GM12878 (cell line): ENCODE data around the gene UTP14A. TPM values are rescaled to one million over a fixed set of nuclear protein-coding genes. Genes with fewer than 3 reads are reported as not detected.

Experiments
- ATAC-seq: fragments of 200-7000 bp; cut with Tn5 transposase; 3 replicates; pipeline ENCODE4 v1.9.1; 2020; ENCODE audit warnings: mild to moderate bottlenecking, moderate library complexity
- BruUV-seq: library from RNA; stranded (reverse); fragments of 400-500 nt; replicated peaks from 2 replicates; lab custom pipeline; 2021; lab: Mats Ljungman, UMichigan
- CTCF ChIA-PET: fragments of 300-600 bp; sonication (Branson Sonifier 250); formaldehyde crosslinking; extraction: SDS; loops from one replicate; lab custom pipeline; 2021; ENCODE audit warnings: inconsistent platforms; lab: Yijun Ruan, JAX
- POLR2A ChIA-PET: fragments of 350-600 bp; formaldehyde crosslinking; extraction: SDS; loops from one replicate; lab custom pipeline; 2021; ENCODE audit warnings: inconsistent platforms; lab: Charles Lee
- RAD21 ChIA-PET: fragments of 300-600 bp; sonication (Branson Sonifier 250); formaldehyde crosslinking; loops from one replicate; lab custom pipeline; 2023; ENCODE audit warnings: antibody characterized with exemption; ENCODE audit not compliant: unreplicated experiment; lab: Charles Lee
- SMC1A ChIA-PET: fragments of 300-600 bp; sonication (Branson Sonifier 250); formaldehyde crosslinking; loops from one replicate; lab custom pipeline; 2023; ENCODE audit not compliant: unreplicated experiment, uncharacterized antibody; lab: Charles Lee
- DNase-seq: peaks from one replicate; pipeline ENCODE4 v3.0.0-alpha.2; 2011; ENCODE audit warnings: low read depth, low spot score
- FAIRE-seq: peaks from 3 replicates; lab custom pipeline; 2011; peaks lifted over from hg19 to GRCh38; lab: Jason Lieb, UNC
- H2AFZ ChIP-seq: 2 replicates; pipeline ENCODE4 v1.6.0; 2011; ENCODE audit warnings: low read depth, low read length, control low read depth; ENCODE audit not compliant: control insufficient read depth
- H3K27ac ChIP-seq: 2 replicates; pipeline ENCODE4 v1.5.1; 2011; ENCODE audit warnings: control low read depth; ENCODE audit not compliant: control insufficient read depth, insufficient read depth
- H3K27me3 ChIP-seq, 2 experiments: replicated peaks in 1 of 2; 2 replicates each; pipeline versions ENCODE4 v1.6.0 to v1.6.1; 2011; ENCODE audit warnings: low read length in 1 of 2; ENCODE audit not compliant: control insufficient read depth in 2 of 2, insufficient read depth in 2 of 2
- H3K36me3 ChIP-seq, 2 experiments: 2 replicates each; pipeline ENCODE4 v1.5.1; 2011; ENCODE audit warnings: low read length in 1 of 2; ENCODE audit not compliant: control insufficient read depth in 2 of 2, insufficient read depth in 2 of 2
- H3K4me1 ChIP-seq: 2 replicates; pipeline ENCODE4 v1.6.1; 2011; ENCODE audit warnings: mild to moderate bottlenecking, low read length, moderate library complexity, mixed read lengths; ENCODE audit not compliant: control insufficient read depth, insufficient read depth
- H3K4me2 ChIP-seq: 2 replicates; pipeline ENCODE4 v1.6.0; 2011; ENCODE audit warnings: control low read depth; ENCODE audit not compliant: control insufficient read depth, insufficient read depth
- H3K4me3 ChIP-seq: fragments of 200-600 bp; sonication (generic); 2 replicates; pipeline ENCODE4 v1.5.1; 2016
- H3K79me2 ChIP-seq: 2 replicates; pipeline ENCODE4 v1.6.0; 2011; ENCODE audit warnings: low read length; ENCODE audit not compliant: control insufficient read depth, insufficient read depth
- H3K9ac ChIP-seq: 2 replicates; pipeline ENCODE4 v1.8.0; 2011; ENCODE audit warnings: low read length, control low read depth, mixed read lengths; ENCODE audit not compliant: control insufficient read depth, insufficient read depth
- H3K9me3 ChIP-seq: replicated peaks from 3 replicates; pipeline ENCODE4 v1.5.1; 2011; ENCODE audit warnings: mild to moderate bottlenecking, low read length; ENCODE audit not compliant: control insufficient read depth, insufficient read depth
- H4K20me1 ChIP-seq: 2 replicates; pipeline ENCODE4 v1.6.0; 2011; ENCODE audit not compliant: control insufficient read depth, insufficient read depth
- TCF7 ChIP-seq: IDR thresholded peaks from 2 replicates; pipeline ENCODE4 v1.6.1; 2014; ENCODE audit warnings: antibody characterized with exemption, borderline replicate concordance
- WGBS: methylation state at CpG from one replicate; pipeline ENCODE4 v1.1.6; 2016; ENCODE audit warnings: low lambda C conversion rate; ENCODE audit not compliant: insufficient replicate concordance, insufficient coverage; ENCODE audit errors: missing lambda C conversion rate; 5-methylcytosine and 5-hydroxymethylcytosine counted together
- in situ Hi-C: fragments of 300-500 bp; cut with MboI; formaldehyde crosslinking; loops from 9 replicates; pipeline ENCODE4 v1.14.3; 2018; ENCODE audit warnings: mixed read lengths
- intact Hi-C: fragments of 100-400 bp; cut with micrococcal nuclease; formaldehyde crosslinking; loops from one replicate; pipeline ENCODE4 v1.14.2; 2022; ENCODE audit not compliant: unreplicated experiment
- polyA plus RNA-seq, 11 experiments: library from polyadenylated mRNA; depleted of rRNA in 4 of 11; unstranded in 6 of 11; stranded (reverse) in 5 of 11; fragments of >200 nt; fragmentation: Nextera tagmentation in 4 of 11; fragmentation: Illumina TruSeq in 1 of 11; extraction: Ambion mirVana in 4 of 11; extraction: Trizol in 1 of 11; gene quantifications; 1 replicate in 1 of 11; 2 replicates in 10 of 11; pipeline versions ENCODE4 v1.2.1 to v1.2.3, GENCODE V29; 2011 to 2016; ENCODE audit warnings: inconsistent platforms in 2 of 11, missing spikeins in 2 of 11, low read depth in 1 of 11
- total RNA-seq, 4 experiments: library from RNA; depleted of rRNA in 3 of 4; stranded (reverse); fragments of >200 nt in 3 of 4; fragmentation: Illumina TruSeq in 1 of 4; extraction: Trizol in 1 of 4; gene quantifications; 2 replicates each; pipeline versions ENCODE4 v1.2.1 to v1.2.3, GENCODE V29; 2013 to 2021
- TF ChIP-seq, protein P1 (sequence below): fragments of 450-650 bp; IDR thresholded peaks from 2 replicates; pipeline ENCODE4 v1.6.1; 2017; ENCODE audit warnings: mild to moderate bottlenecking
- TF ChIP-seq, protein P2 (sequence below): IDR thresholded peaks from 2 replicates; pipeline ENCODE4 v1.6.1; 2012; ENCODE audit warnings: low read depth, low read length, improper control_type of control experiment

UTP14A gene
- total and polyA plus RNA-seq, 10 of the 15 experiments (the other 5 are each of a cell fraction or from before 2014, with no cell fraction given), result 16.9 to 49.8 (median 31.4) TPM

DNA sequence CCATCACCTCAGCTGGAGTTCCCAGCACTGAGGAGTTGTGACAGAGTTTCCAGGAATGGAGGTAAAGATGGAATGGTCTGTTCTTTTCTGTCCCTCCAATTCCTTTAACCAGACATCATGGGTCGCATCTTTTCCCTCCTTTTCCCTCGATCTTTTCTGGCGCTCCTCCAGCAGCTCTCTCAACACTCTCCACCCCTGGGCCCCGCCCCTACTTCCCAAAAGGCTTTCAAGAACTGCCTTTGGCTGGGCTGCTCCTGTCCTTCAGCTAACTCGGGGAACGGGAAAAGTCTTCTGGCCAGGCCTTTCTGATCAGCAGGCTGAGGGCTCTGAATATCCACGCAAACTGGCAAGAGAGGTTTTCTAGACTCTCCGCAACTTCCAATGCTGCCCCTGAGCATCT lies 34.0 kb downstream of the UTP14A start:
- ChIA-PET POLR2A (no interaction called here), RAD21 (no interaction called here), CTCF (interaction anchor here (1.5 to 1.9 kb wide), 3 partner anchors 14 to 121 kb away, joined by 4 to 6 read pairs (median 4); no protein-coding TSS in a partner anchor), SMC1A (interaction anchor here (1.3 kb wide), 1 partner anchor 15 kb away, joined by 3 read pairs; no protein-coding TSS in a partner anchor)
- no peak overlapping the region for H3K9ac ChIP-seq
- no peak for DNase-seq
- no peak overlapping the region for H3K4me2 ChIP-seq
- H3K36me3 ChIP-seq, result no peaks in the 10 kb centered on the region
- no peak overlapping the region for H3K27ac ChIP-seq
- BruUV-seq, result no TSS peak
- no peak overlapping the region for H2AFZ ChIP-seq
- FAIRE-seq, result no peak
- intact Hi-C loops, result loop anchor here (10.0 kb wide), 1 partner anchor 235 kb away; the partner anchor contains the start of gene RAB33A
- 24% methylated on average over 8 of the region's 8 CpGs for WGBS
- H4K20me1 ChIP-seq, result no peaks in the 10 kb centered on the region
- no peaks in the 10 kb centered on the region for H3K4me1 ChIP-seq
- H3K79me2 ChIP-seq, result no peaks in the 10 kb centered on the region
- H3K27me3 ChIP-seq, result no peaks in the 10 kb centered on the region
- TF ChIP-seq, protein P1, sequence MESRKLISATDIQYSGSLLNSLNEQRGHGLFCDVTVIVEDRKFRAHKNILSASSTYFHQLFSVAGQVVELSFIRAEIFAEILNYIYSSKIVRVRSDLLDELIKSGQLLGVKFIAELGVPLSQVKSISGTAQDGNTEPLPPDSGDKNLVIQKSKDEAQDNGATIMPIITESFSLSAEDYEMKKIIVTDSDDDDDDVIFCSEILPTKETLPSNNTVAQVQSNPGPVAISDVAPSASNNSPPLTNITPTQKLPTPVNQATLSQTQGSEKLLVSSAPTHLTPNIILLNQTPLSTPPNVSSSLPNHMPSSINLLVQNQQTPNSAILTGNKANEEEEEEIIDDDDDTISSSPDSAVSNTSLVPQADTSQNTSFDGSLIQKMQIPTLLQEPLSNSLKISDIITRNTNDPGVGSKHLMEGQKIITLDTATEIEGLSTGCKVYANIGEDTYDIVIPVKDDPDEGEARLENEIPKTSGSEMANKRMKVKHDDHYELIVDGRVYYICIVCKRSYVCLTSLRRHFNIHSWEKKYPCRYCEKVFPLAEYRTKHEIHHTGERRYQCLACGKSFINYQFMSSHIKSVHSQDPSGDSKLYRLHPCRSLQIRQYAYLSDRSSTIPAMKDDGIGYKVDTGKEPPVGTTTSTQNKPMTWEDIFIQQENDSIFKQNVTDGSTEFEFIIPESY, result no peak
- no peak for TF ChIP-seq TCF7
- TF ChIP-seq, protein P2, sequence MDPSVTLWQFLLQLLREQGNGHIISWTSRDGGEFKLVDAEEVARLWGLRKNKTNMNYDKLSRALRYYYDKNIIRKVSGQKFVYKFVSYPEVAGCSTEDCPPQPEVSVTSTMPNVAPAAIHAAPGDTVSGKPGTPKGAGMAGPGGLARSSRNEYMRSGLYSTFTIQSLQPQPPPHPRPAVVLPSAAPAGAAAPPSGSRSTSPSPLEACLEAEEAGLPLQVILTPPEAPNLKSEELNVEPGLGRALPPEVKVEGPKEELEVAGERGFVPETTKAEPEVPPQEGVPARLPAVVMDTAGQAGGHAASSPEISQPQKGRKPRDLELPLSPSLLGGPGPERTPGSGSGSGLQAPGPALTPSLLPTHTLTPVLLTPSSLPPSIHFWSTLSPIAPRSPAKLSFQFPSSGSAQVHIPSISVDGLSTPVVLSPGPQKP, result no peak
- TF ChIP-seq, all 136 proteins: peak for 0
- in situ Hi-C loops, result no loop called here
- H3K9me3 ChIP-seq, result no peaks in the 10 kb centered on the region
- no peak overlapping the region for H3K4me3 ChIP-seq
- no peak for ATAC-seq
